Left hindlimb (tissue), 1 donor: ENCODE results near the gene TM4SF20.

Experiments
- DNase-seq: peaks from one replicate; pipeline ENCODE4 v3.0.0-alpha.2; 2018

TM4SF20 gene

DNA sequence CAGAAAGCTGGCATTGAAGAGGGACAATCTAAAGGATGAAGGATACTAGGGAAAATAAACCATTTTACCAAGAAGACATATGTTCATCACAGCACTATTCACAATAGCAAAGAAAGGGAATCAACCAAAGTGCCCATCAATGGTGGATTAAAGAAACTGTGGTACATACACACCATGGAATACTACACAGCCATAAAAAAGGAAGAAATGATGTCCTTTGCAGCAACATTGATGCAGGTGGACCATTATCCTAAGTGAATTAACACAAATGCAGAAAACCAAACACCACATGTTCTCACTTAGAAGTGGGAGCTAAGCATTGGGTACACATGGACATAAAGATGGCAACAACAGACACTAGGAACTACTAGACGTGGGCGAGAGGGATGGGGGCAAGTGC lies 61.3 kb downstream of the TM4SF20 start:
- no peak for DNase-seq

DNA sequence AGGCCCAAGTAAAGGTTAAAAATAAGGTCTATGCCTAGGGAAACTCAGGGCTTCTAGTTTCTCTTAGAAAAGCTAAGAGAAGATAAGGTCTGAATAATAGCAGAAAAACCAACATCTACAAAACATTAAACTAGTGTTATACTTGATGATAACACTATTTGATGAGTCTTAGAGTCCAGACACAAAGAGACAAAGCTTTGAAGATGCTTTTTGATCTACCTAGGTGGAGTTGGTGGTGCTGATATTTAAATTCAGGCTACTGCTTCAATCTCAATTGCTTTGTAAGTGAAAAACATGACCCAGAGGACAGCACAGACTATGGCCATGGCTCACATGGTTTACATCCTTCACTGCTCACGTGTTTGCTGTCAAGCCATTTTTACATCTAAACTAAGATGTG lies 65.8 kb downstream of the TM4SF20 start:
- DNase-seq: no peak

DNA sequence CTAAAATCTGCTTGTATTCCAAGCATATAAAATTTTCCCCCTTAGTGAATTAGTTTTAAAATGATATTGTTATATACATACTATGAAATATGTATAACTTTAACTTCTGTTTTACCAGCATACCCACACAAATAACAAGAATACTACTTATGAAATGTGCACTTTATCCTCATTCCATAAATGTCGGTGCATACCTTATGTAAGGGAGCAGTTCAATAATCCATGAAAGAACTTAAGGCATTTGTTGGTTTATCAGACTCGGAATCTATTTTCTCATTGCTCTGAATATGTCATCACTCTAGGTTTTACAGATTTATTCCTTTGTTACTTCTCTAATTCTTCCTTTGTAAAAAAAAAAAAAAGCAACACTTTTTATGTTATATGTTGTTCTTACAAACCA lies 66.5 kb downstream of the TM4SF20 start:
- DNase-seq: no peak
